ENCODE measurements around the gene CDK1. TPM values are rescaled to one million over a fixed set of nuclear protein-coding genes. Genes with fewer than 3 reads are reported as not detected.

Gene CDK1
- total RNA-seq, 1 experiment from 2014 or later = 137 TPM

DNA sequence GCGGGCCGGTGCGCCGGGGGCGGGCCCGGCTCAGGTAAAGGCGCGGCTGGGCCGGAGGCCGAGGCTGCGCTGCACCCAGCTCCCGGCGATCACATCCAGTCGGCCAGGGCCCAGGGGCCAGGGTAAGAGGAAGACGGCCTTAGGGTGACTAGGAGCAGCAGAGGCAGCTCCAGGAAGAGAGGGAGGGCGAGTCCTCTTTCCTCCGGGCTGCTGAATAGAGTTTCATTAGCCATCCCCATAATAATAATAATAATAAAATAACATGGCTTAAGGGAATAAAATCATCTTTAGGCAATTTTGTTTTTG is 44.8 kb upstream of the CDK1 start:
- H4K20me1 ChIP-seq (ENCODE audit: insufficient read depth) = no peaks in the 10 kb centered on the region
- peak overlapping the region; percentile 91 for H3K4me2 ChIP-seq
- intact Hi-C loops (cut with micrococcal nuclease; ENCODE audit: unreplicated experiment) = loop anchor here (2.0 to 5.0 kb wide), 2 partner anchors 45 to 71 kb away; partner anchors contain the start of gene CDK1
- DNase-seq = peak in 1 of 2 experiments; percentile 80
- H3K9me2 ChIP-seq (ENCODE audit: insufficient read depth) = no peaks in the 10 kb centered on the region
- TF ChIP-seq, protein P1, sequence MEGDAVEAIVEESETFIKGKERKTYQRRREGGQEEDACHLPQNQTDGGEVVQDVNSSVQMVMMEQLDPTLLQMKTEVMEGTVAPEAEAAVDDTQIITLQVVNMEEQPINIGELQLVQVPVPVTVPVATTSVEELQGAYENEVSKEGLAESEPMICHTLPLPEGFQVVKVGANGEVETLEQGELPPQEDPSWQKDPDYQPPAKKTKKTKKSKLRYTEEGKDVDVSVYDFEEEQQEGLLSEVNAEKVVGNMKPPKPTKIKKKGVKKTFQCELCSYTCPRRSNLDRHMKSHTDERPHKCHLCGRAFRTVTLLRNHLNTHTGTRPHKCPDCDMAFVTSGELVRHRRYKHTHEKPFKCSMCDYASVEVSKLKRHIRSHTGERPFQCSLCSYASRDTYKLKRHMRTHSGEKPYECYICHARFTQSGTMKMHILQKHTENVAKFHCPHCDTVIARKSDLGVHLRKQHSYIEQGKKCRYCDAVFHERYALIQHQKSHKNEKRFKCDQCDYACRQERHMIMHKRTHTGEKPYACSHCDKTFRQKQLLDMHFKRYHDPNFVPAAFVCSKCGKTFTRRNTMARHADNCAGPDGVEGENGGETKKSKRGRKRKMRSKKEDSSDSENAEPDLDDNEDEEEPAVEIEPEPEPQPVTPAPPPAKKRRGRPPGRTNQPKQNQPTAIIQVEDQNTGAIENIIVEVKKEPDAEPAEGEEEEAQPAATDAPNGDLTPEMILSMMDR (conservative IDR thresholded peaks at IDR 0.05) = peak; percentile 19; the same call in 1 of the 2 replicates
- no peak for TF ChIP-seq EZH2 (IDR thresholded peaks at IDR 0.05; ENCODE audit: low read depth)
- peak overlapping the region; percentile 70 for H3K4me3 ChIP-seq
- peak overlapping the region; percentile 94 for H2AFZ ChIP-seq
- no TSS peak for BruUV-seq (replicated peaks)
- peaks cover 39% of the 10 kb centered on the region for H3K4me1 ChIP-seq (replicated peaks; ENCODE audit: insufficient read depth)
- no peaks in the 10 kb centered on the region for H3K9me3 ChIP-seq (ENCODE audit: insufficient read depth, low read depth)
- no peaks in the 10 kb centered on the region for H3K36me3 ChIP-seq (ENCODE audit: low read depth)
- no peaks in the 10 kb centered on the region for H3K27me3 ChIP-seq (ENCODE audit: insufficient read depth, low read depth)
- peaks cover 3% of the 10 kb centered on the region; the same call in 1 of the 2 replicates for H3F3A ChIP-seq (ENCODE audit: insufficient read depth, low read depth)
- H3K27ac ChIP-seq = no peak overlapping the region
- H3K79me2 ChIP-seq (ENCODE audit: low read depth) = peaks cover 20% of the 10 kb centered on the region
- ChIA-PET POLR2A (ENCODE audit: unreplicated experiment) (no interaction called here), CTCF (interaction anchor here (0.6 kb wide), 1 partner anchor 83 kb away, joined by 3 read pairs; no protein-coding TSS in a partner anchor)

DNA sequence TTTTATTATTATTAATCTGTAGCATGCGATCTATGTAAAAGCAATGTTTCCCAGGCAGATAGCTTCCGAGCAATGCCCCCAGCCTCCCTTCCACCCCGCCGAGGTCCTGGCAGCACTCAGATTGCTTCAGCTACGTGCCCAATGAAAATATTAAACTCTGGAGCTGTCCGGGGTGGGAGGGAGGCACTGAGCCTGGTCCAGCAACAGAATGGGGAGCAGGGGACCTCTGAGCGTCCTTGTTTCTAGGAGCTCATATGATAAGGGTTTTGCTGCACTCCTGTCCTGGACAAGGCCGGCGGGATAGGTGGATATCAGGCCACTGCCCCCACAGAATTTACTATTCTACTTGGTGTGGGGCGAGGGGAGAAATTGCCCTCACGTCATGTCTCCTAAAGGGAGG is 44.5 kb upstream of the CDK1 start:
- H3K4me2 ChIP-seq = peak overlapping the region; percentile 91
- ChIA-PET POLR2A (ENCODE audit: unreplicated experiment) (no interaction called here), CTCF (no interaction called here)
- no peaks in the 10 kb centered on the region for H3K9me3 ChIP-seq (ENCODE audit: insufficient read depth, low read depth)
- no peaks in the 10 kb centered on the region for H3K36me3 ChIP-seq (ENCODE audit: low read depth)
- H2AFZ ChIP-seq = peak overlapping the region; percentile 94; the same call in 1 of the 2 replicates
- intact Hi-C loops (cut with micrococcal nuclease; ENCODE audit: unreplicated experiment) = loop anchor here (2.0 to 5.0 kb wide), 2 partner anchors 45 to 72 kb away; partner anchors contain the start of gene CDK1
- peaks cover 3% of the 10 kb centered on the region; the same call in 1 of the 2 replicates for H3F3A ChIP-seq (ENCODE audit: insufficient read depth, low read depth)
- no TSS peak for BruUV-seq (replicated peaks)
- H3K4me1 ChIP-seq (replicated peaks; ENCODE audit: insufficient read depth) = peaks cover 39% of the 10 kb centered on the region
- no peaks in the 10 kb centered on the region for H4K20me1 ChIP-seq (ENCODE audit: insufficient read depth)
- DNase-seq = no peak
- H3K27ac ChIP-seq = no peak overlapping the region
- H3K9me2 ChIP-seq (ENCODE audit: insufficient read depth) = no peaks in the 10 kb centered on the region
- peak overlapping the region; percentile 70 for H3K4me3 ChIP-seq
- no peak for TF ChIP-seq EZH2 (IDR thresholded peaks at IDR 0.05; ENCODE audit: low read depth)
- TF ChIP-seq, protein P1 (conservative IDR thresholded peaks at IDR 0.05) = no peak
- no peaks in the 10 kb centered on the region for H3K27me3 ChIP-seq (ENCODE audit: insufficient read depth, low read depth)
- peaks cover 20% of the 10 kb centered on the region for H3K79me2 ChIP-seq (ENCODE audit: low read depth)

DNA sequence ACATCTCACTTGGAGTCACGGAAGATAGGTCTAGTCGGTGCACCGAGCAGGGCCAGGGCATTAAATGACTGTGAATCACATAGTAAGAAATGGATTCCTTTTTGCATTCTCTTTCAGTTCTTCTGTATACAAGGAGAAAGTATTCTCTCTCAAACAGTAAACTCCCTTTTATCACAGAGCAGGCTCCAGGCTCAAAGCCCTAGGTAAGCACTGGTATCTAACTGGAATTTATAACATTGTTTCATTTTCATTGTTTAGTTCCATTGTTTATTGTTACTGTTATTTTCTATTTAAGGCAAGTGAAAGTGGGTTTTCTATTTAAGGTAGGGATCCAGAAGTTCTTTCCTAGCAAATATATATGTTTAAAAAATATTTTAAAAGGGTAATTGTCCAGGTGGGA is 44.1 kb upstream of the CDK1 start:
- Histone ChIP-seq H3F3A (ENCODE audit: insufficient read depth, low read depth) (peaks cover 3% of the 10 kb centered on the region; the same call in 1 of the 2 replicates), H3K79me2 (ENCODE audit: low read depth) (peaks cover 20% of the 10 kb centered on the region), H3K9me3 (ENCODE audit: insufficient read depth, low read depth) (no peaks in the 10 kb centered on the region), H4K20me1 (ENCODE audit: insufficient read depth) (no peaks in the 10 kb centered on the region), H3K4me1 (replicated peaks; ENCODE audit: insufficient read depth) (peaks cover 42% of the 10 kb centered on the region), H3K9me2 (ENCODE audit: insufficient read depth) (no peaks in the 10 kb centered on the region), H3K4me2 (peak overlapping the region; percentile 91), H3K27me3 (ENCODE audit: insufficient read depth, low read depth) (no peaks in the 10 kb centered on the region), H3K36me3 (ENCODE audit: low read depth) (no peaks in the 10 kb centered on the region), H2AFZ (no peak overlapping the region; the same call in 1 of the 2 replicates), H3K27ac (no peak overlapping the region), H3K4me3 (no peak overlapping the region)
- ChIA-PET POLR2A (ENCODE audit: unreplicated experiment) (interaction anchor here (0.7 kb wide), 1 partner anchor 106 kb away, joined by 5 read pairs; no protein-coding TSS in a partner anchor), CTCF (no interaction called here)
- no peak for TF ChIP-seq EZH2 (IDR thresholded peaks at IDR 0.05; ENCODE audit: low read depth)
- TF ChIP-seq, protein P1 (conservative IDR thresholded peaks at IDR 0.05) = no peak
- DNase-seq = no peak
- BruUV-seq (replicated peaks) = no TSS peak
- intact Hi-C loops (cut with micrococcal nuclease; ENCODE audit: unreplicated experiment) = loop anchor here (5.0 kb wide), 1 partner anchor 72 kb away; no protein-coding TSS in a partner anchor
